K562 (cell line): ENCODE measurements around the gene EVPL. TPM values are rescaled to one million over a fixed set of nuclear protein-coding genes. Genes with fewer than 3 reads are reported as not detected.

Experiments
- ATAC-seq: fragments of 200-7000 bp; cut with Tn5 transposase; 3 replicates; pipeline ENCODE4 v1.9.1; 2020; ENCODE audit warnings: moderate library complexity
- BruUV-seq: library from RNA; stranded (reverse); fragments of 400-500 nt; replicated peaks from 2 replicates; lab custom pipeline; 2021; lab: Mats Ljungman, UMichigan
- CTCF ChIA-PET: fragments of 300-600 bp; formaldehyde crosslinking; extraction: SDS; loops from one replicate; lab custom pipeline; 2021; ENCODE audit warnings: low intra/inter-chr PET ratio; lab: Yijun Ruan, JAX
- POLR2A ChIA-PET: fragments of 300-600, 350-650 bp; sonication (Branson Sonifier 250); formaldehyde crosslinking; extraction: SDS; loops from one replicate; lab custom pipeline; 2021; ENCODE audit warnings: antibody characterized with exemption, inconsistent platforms; lab: Yijun Ruan, JAX
- DNase-seq, 4 experiments: peaks; one replicate each; pipeline versions ENCODE4 v3.0.0 to v3.0.0-alpha.2; 2011 to 2018; ENCODE audit warnings: low spot score in 3 of 4, mixed read lengths in 3 of 4; ENCODE audit errors: extremely low read depth in 1 of 4
- FAIRE-seq: peaks from 2 replicates; lab custom pipeline; 2011; peaks lifted over from hg19 to GRCh38; lab: Jason Lieb, UNC
- H2AFZ ChIP-seq: 2 replicates; pipeline ENCODE4 v1.6.0; 2011; ENCODE audit warnings: low read depth, low read length, control low read depth, inconsistent platforms
- H3K27ac ChIP-seq: fragments of 200-600 bp; 3 replicates; pipeline ENCODE4 v1.8.0; 2011; ENCODE audit warnings: low read depth, mild to moderate bottlenecking, control low read depth, inconsistent platforms, low read length, moderate library complexity, mixed read lengths; ENCODE audit errors: extremely low read depth
- H3K27me3 ChIP-seq, 2 experiments: fragments of 300-600 bp in 1 of 2; 2 replicates in 1 of 2; 3 replicates in 1 of 2; pipeline versions ENCODE4 v1.6.0 to v1.8.0; 2011; ENCODE audit warnings: inconsistent platforms in 2 of 2, low read length in 2 of 2, mild to moderate bottlenecking in 1 of 2, mixed read lengths in 1 of 2, moderate library complexity in 1 of 2; ENCODE audit not compliant: control insufficient read depth in 2 of 2, insufficient read depth in 2 of 2
- H3K36me3 ChIP-seq: fragments of 300-600 bp; 3 replicates; pipeline ENCODE4 v1.8.0; 2011; ENCODE audit warnings: mild to moderate bottlenecking, low read length, inconsistent platforms; ENCODE audit not compliant: control insufficient read depth, insufficient read depth
- H3K4me1 ChIP-seq, 2 experiments: fragments of 200-600 bp in 1 of 2; replicated peaks in 1 of 2; 2 replicates in 1 of 2; 3 replicates in 1 of 2; pipeline versions ENCODE4 v1.5.1 to v1.8.0; 2011; ENCODE audit warnings: inconsistent platforms in 2 of 2, low read length in 2 of 2, mild to moderate bottlenecking in 1 of 2, mixed read lengths in 1 of 2, moderate library complexity in 1 of 2; ENCODE audit not compliant: control insufficient read depth in 2 of 2, insufficient read depth in 2 of 2
- H3K4me2 ChIP-seq: 2 replicates; pipeline ENCODE4 v1.6.1; 2011; ENCODE audit warnings: low read length, control low read depth, inconsistent platforms, mixed read lengths; ENCODE audit not compliant: insufficient read depth
- H3K4me3 ChIP-seq: fragments of 200-600 bp; sonication (generic), shearing (Covaris generic); 2 replicates; pipeline ENCODE4 v1.5.1; 2016; ENCODE audit warnings: control low read depth, inconsistent platforms
- H3K79me2 ChIP-seq: fragments of 200-600 bp; 3 replicates; pipeline ENCODE4 v1.8.0; 2011; ENCODE audit warnings: low read length, inconsistent platforms; ENCODE audit not compliant: control insufficient read depth, insufficient read depth
- H3K9ac ChIP-seq, 2 experiments: 2 replicates each; pipeline versions ENCODE4 v1.6.0 to v1.6.1; 2011; ENCODE audit warnings: low read depth in 2 of 2, low read length in 2 of 2, control low read depth in 1 of 2, inconsistent platforms in 1 of 2, mild to moderate bottlenecking in 1 of 2, mixed read lengths in 1 of 2; ENCODE audit not compliant: insufficient read depth in 1 of 2
- H3K9me1 ChIP-seq: one replicate; pipeline ENCODE4 v1.6.0; 2011; ENCODE audit warnings: inconsistent platforms, mild to moderate bottlenecking, low read length, moderate library complexity; ENCODE audit not compliant: control insufficient read depth, insufficient read depth
- H3K9me3 ChIP-seq: replicated peaks from 2 replicates; pipeline ENCODE4 v1.5.1; 2011; ENCODE audit warnings: low read depth, low read length, inconsistent platforms; ENCODE audit not compliant: control insufficient read depth, insufficient read depth
- H4K20me1 ChIP-seq: replicated peaks from 2 replicates; pipeline ENCODE4 v1.6.1; 2011; ENCODE audit warnings: low read length, inconsistent platforms, mixed read lengths; ENCODE audit not compliant: control insufficient read depth, insufficient read depth
- CBX2 ChIP-seq: fragments of 200-600 bp; sonication (generic); IDR thresholded peaks from one replicate; pipeline ENCODE4 v1.6.1; 2012; ENCODE audit warnings: mild to moderate bottlenecking, low read length, inconsistent platforms; ENCODE audit not compliant: insufficient read depth, poor library complexity, severe bottlenecking
- CBX5 ChIP-seq: IDR thresholded peaks from 2 replicates; pipeline ENCODE4 v1.6.1; 2014; ENCODE audit warnings: low read depth, borderline replicate concordance
- GTF2B ChIP-seq: IDR thresholded peaks from 2 replicates; pipeline ENCODE4 v1.6.1; 2011; ENCODE audit not compliant: insufficient read length; ENCODE audit errors: extremely low read depth
- NR4A1 ChIP-seq, 2 experiments: fragments of 250-450 bp in 1 of 2; fragments of 450-650 bp in 1 of 2; sonication (Bioruptor Pico) in 1 of 2; IDR thresholded peaks; 2 replicates each; pipeline versions ENCODE4 v1.4.0 to v1.6.1; 2016 to 2020; ENCODE audit warnings: mild to moderate bottlenecking in 2 of 2, missing compliant biosample characterization in 1 of 2, missing genetic modification characterization in 1 of 2, moderate library complexity in 1 of 2
- THRAP3 ChIP-seq: fragments of 450-650 bp; IDR thresholded peaks from 2 replicates; pipeline ENCODE4 v1.6.1; 2016; ENCODE audit warnings: mild to moderate bottlenecking, inconsistent platforms, borderline replicate concordance
- ZC3H11A ChIP-seq: IDR thresholded peaks from 2 replicates; pipeline ENCODE4 v1.6.1; 2012; ENCODE audit warnings: low read depth, low read length, improper control_type of control experiment
- ZNF133 ChIP-seq: fragments of 250-450 bp; sonication (Bioruptor Pico); IDR thresholded peaks from 2 replicates; pipeline ENCODE4 v1.4.0; 2020; ENCODE audit warnings: mild to moderate bottlenecking
- ZNF407 ChIP-seq: fragments of 450-650 bp; IDR thresholded peaks from 2 replicates; pipeline ENCODE4 v1.6.1; 2016; ENCODE audit warnings: low read depth
- WGBS: fragments of 100-300 bp; shearing (Covaris generic); methylation state at CpG from one replicate; pipeline ENCODE4 v1.1.6; 2016; ENCODE audit warnings: low coverage, mixed read lengths; ENCODE audit not compliant: insufficient coverage; ENCODE audit errors: missing lambda C conversion rate; 5-methylcytosine and 5-hydroxymethylcytosine counted together
- in situ Hi-C: fragments of 300-500 bp; cut with MboI; formaldehyde crosslinking; loops from 4 replicates; pipeline ENCODE4 v1.15.0; 2018; ENCODE audit warnings: inconsistent platforms, mixed read lengths
- intact Hi-C: fragments of 100-400 bp; cut with micrococcal nuclease; formaldehyde crosslinking; loops from 2 replicates; pipeline ENCODE4 v1.14.2; 2022
- polyA plus RNA-seq, 8 experiments: library from polyadenylated mRNA; depleted of rRNA in 4 of 8; stranded (reverse) in 5 of 8; unstranded in 3 of 8; fragments of >200 nt; fragmentation: Nextera tagmentation in 2 of 8; fragmentation: Illumina TruSeq in 1 of 8; extraction: Ambion mirVana in 2 of 8; extraction: Trizol in 1 of 8; gene quantifications; 2 replicates each; pipeline versions ENCODE4 v1.2.1 to v1.2.3, GENCODE V29; 2011 to 2014; ENCODE audit warnings: inconsistent platforms in 1 of 8, missing spikeins in 1 of 8
- total RNA-seq, 7 experiments: library from RNA; depleted of rRNA in 6 of 7; stranded (reverse); fragments of >200 nt in 6 of 7; fragmentation: Illumina TruSeq in 2 of 7; extraction: Trizol in 2 of 7; gene quantifications; 2 replicates each; pipeline versions ENCODE4 v1.2.1 to v1.2.3, GENCODE V29; 2011 to 2021; ENCODE audit warnings: low replicate concordance in 1 of 7
- TF ChIP-seq, protein P1 (sequence below): fragments of 450-650 bp; formaldehyde crosslinking; conservative IDR thresholded peaks from 2 replicates; pipeline ENCODE4 v1.4.0; 2022; ENCODE audit warnings: mild to moderate bottlenecking, missing genetic modification characterization

EVPL gene
- total and polyA plus RNA-seq, 9 of the 15 experiments (the other 6 are each of a cell fraction or from before 2014, with no cell fraction given): 0.08 to 0.18 (median 0.16) TPM; not detected in 5

DNA sequence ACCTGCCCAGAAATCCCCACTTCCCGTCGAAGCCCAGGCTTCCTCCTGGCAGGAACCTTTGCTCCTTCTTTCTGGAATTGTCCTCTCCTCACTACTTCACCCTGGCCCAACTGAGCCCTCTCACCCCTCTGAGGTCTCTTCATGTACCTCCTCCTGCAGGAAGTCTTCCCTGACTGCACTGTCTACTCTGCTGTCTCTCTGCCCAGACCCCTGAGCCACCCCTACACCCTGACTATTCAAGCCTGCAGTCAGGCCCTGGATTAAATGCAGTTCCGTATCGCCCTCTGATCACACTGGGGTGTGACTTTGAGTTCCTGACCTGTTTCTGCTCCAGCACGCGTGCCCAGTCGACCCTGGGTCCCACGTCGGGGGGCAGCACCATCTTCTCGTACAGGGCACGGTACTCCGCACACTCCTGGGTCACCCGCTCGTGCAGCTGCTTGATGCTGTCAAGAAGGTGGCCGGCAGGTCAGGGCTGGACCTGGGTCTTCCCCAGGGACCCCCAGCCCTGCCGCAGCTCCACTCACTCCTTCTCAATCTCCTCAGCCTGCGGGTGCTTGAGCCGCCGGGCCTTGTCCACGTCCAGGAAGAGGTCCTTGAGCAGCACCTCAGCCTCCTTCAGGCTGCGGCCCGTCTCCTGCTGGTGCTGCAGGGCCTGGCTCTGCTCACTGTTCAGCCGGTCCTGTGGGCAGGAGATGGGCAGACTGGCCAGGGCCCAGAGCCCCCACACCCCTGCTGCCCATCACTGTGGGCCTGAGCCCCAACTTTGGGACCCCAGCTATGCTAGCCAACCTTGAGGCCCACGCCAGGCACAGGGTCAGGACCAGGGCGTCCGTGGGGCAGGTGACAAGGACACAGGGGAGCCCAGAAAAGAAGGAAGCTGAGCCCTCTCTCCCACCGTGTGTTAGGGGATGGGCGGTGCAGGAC is 3.9 kb downstream of the EVPL start:
- Histone ChIP-seq H3K36me3 (no peaks in the 10 kb centered on the region), H3K27me3 (peaks cover 2 to 10% of the 10 kb centered on the region in 2 experiments; a peak in 3 of 5 replicates), H3K4me2 (no peak overlapping the region), H3K27ac (no peak overlapping the region), H2AFZ (no peak overlapping the region), H3K9ac (no peak overlapping the region), H3K79me2 (no peaks in the 10 kb centered on the region), H3K4me3 (no peak overlapping the region), H3K9me3 (no peaks in the 10 kb centered on the region), H3K9me1 (no peaks in the 10 kb centered on the region), H3K4me1 (peaks cover 0 to 52% of the 10 kb centered on the region in 2 experiments; a peak in 2 of 5 replicates), H4K20me1 (no peaks in the 10 kb centered on the region)
- intact Hi-C loops: no loop called here
- BruUV-seq: no TSS peak
- CTCF ChIA-PET: no interaction called here
- in situ Hi-C loops: no loop called here
- 54% methylated on average over 24 of the region's 28 CpGs for WGBS
- POLR2A ChIA-PET: interaction anchor here (0.7 to 1.1 kb wide), 2 partner anchors 9 to 16 kb away, joined by 4 to 8 read pairs; no protein-coding TSS in a partner anchor
- DNase-seq (no peak), ATAC-seq (no peak), FAIRE-seq (no peak)
- TF ChIP-seq, protein P1, sequence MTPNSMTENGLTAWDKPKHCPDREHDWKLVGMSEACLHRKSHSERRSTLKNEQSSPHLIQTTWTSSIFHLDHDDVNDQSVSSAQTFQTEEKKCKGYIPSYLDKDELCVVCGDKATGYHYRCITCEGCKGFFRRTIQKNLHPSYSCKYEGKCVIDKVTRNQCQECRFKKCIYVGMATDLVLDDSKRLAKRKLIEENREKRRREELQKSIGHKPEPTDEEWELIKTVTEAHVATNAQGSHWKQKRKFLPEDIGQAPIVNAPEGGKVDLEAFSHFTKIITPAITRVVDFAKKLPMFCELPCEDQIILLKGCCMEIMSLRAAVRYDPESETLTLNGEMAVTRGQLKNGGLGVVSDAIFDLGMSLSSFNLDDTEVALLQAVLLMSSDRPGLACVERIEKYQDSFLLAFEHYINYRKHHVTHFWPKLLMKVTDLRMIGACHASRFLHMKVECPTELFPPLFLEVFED (CRISPR knock-in tag): no peak
- no peak for TF ChIP-seq CBX2
- TF ChIP-seq ZNF407: no peak
- TF ChIP-seq NR4A1 (CRISPR knock-in tag; IDR thresholded peaks at IDR 0.05): no peak
- no peak for TF ChIP-seq NR4A1 (tag; IDR thresholded peaks at IDR 0.05)
- no peak for TF ChIP-seq ZC3H11A
- no peak for TF ChIP-seq GTF2B
- TF ChIP-seq THRAP3: no peak
- no peak for TF ChIP-seq CBX5
- TF ChIP-seq ZNF133: no peak
